Fibroblast of lung (primary cell): ENCODE results near the gene PRKAG2. TPM values are rescaled to one million over a fixed set of nuclear protein-coding genes. Genes with fewer than 3 reads are reported as not detected.

Experiments used
- DNase-seq, 2 donors: peaks; one replicate each; pipeline versions ENCODE4 v3.0.0 to v3.0.0-alpha.2; 2010; ENCODE audit warnings: low read depth in 2 of 2
- H2AFZ ChIP-seq: 2 replicates; pipeline ENCODE4 v1.5.1; 2012; ENCODE audit warnings: low read length, control low read depth, inconsistent platforms
- H3K27ac ChIP-seq: 2 replicates; pipeline ENCODE4 v1.5.1; 2011; ENCODE audit warnings: low read length, control low read depth; ENCODE audit not compliant: insufficient read depth
- H3K27me3 ChIP-seq: 2 replicates; pipeline ENCODE4 v1.5.1; 2011; ENCODE audit warnings: mild to moderate bottlenecking, low read length; ENCODE audit not compliant: control insufficient read depth, insufficient read depth
- H3K36me3 ChIP-seq: 2 replicates; pipeline ENCODE4 v1.5.1; 2011; ENCODE audit warnings: low read length; ENCODE audit not compliant: control insufficient read depth, insufficient read depth
- H3K4me1 ChIP-seq: 2 replicates; pipeline ENCODE4 v1.5.1; 2011; ENCODE audit warnings: low read length; ENCODE audit not compliant: control insufficient read depth, insufficient read depth; ENCODE audit errors: extremely low read depth
- H3K4me2 ChIP-seq: 2 replicates; pipeline ENCODE4 v1.5.1; 2011; ENCODE audit warnings: low read length, control low read depth; ENCODE audit not compliant: insufficient read depth; ENCODE audit errors: extremely low read depth
- H3K4me3 ChIP-seq, 4 experiments: fragments of 200-600 bp in 1 of 4; sonication (generic) in 1 of 4; replicated peaks in 1 of 4; 2 replicates each; pipeline ENCODE4 v1.5.1; 2011 to 2016; ENCODE audit warnings: low read length in 4 of 4, low read depth in 3 of 4, mild to moderate bottlenecking in 3 of 4, control low read depth in 2 of 4, inconsistent platforms in 1 of 4, mixed read lengths in 1 of 4; ENCODE audit not compliant: insufficient read depth in 1 of 4; ENCODE audit errors: control extremely low read depth in 1 of 4
- H3K79me2 ChIP-seq: 2 replicates; pipeline ENCODE4 v1.5.1; 2012; ENCODE audit warnings: mild to moderate bottlenecking, low read length, inconsistent platforms; ENCODE audit not compliant: control insufficient read depth, insufficient read depth
- H3K9ac ChIP-seq: 2 replicates; pipeline ENCODE4 v1.5.1; 2011; ENCODE audit warnings: mild to moderate bottlenecking, low read length, control low read depth; ENCODE audit not compliant: insufficient read depth
- H3K9me3 ChIP-seq: 2 replicates; pipeline ENCODE4 v1.5.1; 2012; ENCODE audit warnings: low read depth, low read length; ENCODE audit not compliant: control insufficient read depth, insufficient read depth
- H4K20me1 ChIP-seq: 2 replicates; pipeline ENCODE4 v1.5.1; 2011; ENCODE audit warnings: low read length; ENCODE audit not compliant: control insufficient read depth, insufficient read depth; ENCODE audit errors: extremely low read depth
- EZH2 ChIP-seq: IDR thresholded peaks from 2 replicates; pipeline ENCODE4 v1.5.1; 2012; ENCODE audit warnings: low read length, control low read depth, mild to moderate bottlenecking; ENCODE audit errors: missing control alignments
- polyA plus RNA-seq, 2 donors: library from polyadenylated mRNA; depleted of rRNA in 1 of 2; stranded (reverse) in 1 of 2; unstranded in 1 of 2; fragments of >200 nt; gene quantifications; 2 replicates each; pipeline ENCODE4 v1.2.1, GENCODE V29; 2011 to 2012; ENCODE audit warnings: missing spikeins in 1 of 2
- total RNA-seq: library from RNA; depleted of rRNA; stranded (reverse); fragments of >200 nt; gene quantifications from 2 replicates; pipeline ENCODE4 v1.2.1, GENCODE V29; 2014
- TF ChIP-seq, protein P1 (sequence below), 2 donors: IDR thresholded peaks in 1 of 2; conservative IDR thresholded peaks in 1 of 2; 1 replicate in 1 of 2; 2 replicates in 1 of 2; pipeline ENCODE4 v1.5.1; 2011 to 2012; ENCODE audit warnings: low read length in 2 of 2, control low read depth in 1 of 2, inconsistent platforms in 1 of 2, low read depth in 1 of 2, mild to moderate bottlenecking in 1 of 2

Gene PRKAG2
- total and polyA plus RNA-seq, 2 donors (not counting 1 experiment from before 2014, with no cell fraction given), result 11.9 to 56.7 TPM

DNA sequence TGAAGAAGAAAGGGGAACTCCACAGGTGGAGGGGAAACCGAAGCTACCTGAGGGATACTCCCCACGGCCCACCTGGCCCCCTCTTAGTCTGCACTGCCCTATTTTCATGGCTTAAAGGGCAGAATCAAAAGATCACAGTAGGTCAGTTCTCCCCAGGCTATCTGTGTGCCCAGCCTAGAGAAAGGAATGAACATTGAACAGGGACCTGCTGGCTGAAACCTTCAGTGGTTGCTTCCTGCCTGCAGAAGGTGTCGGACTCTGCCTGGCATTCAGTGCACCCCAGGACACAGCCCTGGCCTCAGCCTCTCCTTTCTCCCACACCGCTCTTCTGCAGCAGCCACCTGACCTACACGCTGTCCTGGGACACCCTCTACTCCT, 74.5 kb downstream of the PRKAG2 start:
- Histone ChIP-seq H3K79me2 (no peaks in the 10 kb centered on the region), H4K20me1 (no peaks in the 10 kb centered on the region), H3K27me3 (no peaks in the 10 kb centered on the region), H3K36me3 (no peaks in the 10 kb centered on the region), H3K27ac (no peak overlapping the region), H3K4me3 (no peak overlapping the region), H2AFZ (no peak overlapping the region), H3K4me2 (no peak overlapping the region), H3K4me1 (no peaks in the 10 kb centered on the region), H3K9me3 (no peaks in the 10 kb centered on the region), H3K9ac (no peak overlapping the region)
- DNase-seq, result no peak
- no peak for TF ChIP-seq EZH2
- TF ChIP-seq, protein P1, sequence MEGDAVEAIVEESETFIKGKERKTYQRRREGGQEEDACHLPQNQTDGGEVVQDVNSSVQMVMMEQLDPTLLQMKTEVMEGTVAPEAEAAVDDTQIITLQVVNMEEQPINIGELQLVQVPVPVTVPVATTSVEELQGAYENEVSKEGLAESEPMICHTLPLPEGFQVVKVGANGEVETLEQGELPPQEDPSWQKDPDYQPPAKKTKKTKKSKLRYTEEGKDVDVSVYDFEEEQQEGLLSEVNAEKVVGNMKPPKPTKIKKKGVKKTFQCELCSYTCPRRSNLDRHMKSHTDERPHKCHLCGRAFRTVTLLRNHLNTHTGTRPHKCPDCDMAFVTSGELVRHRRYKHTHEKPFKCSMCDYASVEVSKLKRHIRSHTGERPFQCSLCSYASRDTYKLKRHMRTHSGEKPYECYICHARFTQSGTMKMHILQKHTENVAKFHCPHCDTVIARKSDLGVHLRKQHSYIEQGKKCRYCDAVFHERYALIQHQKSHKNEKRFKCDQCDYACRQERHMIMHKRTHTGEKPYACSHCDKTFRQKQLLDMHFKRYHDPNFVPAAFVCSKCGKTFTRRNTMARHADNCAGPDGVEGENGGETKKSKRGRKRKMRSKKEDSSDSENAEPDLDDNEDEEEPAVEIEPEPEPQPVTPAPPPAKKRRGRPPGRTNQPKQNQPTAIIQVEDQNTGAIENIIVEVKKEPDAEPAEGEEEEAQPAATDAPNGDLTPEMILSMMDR (conservative IDR thresholded peaks at IDR 0.05 in 1 of 2, IDR thresholded peaks at IDR 0.05 in 1 of 2; ENCODE audit: low read depth in 1 of 2, low read length in 2 of 2), result no peak

DNA sequence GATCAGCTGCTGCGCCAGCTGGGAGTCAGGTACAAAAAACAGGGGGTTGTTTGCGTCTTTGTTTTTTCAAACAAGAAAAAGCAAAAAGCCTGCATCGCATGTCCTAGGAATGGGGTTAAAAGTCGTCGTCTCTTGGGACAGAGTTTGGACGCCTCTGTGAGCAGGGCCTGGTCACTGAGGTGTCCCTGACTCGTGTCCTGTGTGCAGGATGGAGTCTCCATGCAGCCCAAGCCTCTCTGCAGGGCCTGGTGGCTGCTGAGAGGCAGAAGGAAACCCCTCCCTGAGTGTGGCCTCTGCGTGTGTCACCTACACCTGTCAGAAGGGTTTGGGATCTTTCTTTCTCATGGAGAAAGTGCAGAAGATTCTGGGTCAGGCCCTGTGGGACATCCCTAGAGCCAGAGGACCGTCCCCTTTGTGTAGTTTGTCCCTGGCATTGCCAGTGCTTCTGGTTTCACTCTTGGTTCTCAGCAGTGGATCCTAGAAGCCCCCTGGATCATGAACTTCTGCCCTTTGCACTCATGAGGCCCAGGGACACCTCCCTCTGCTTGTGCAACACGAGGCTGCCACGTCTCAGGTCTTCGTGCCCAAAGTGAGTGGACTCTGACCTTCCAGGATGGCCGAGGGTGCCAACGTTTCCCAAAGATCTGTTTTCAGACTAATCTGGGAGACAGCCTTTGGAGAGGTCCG, 75.0 kb downstream of the PRKAG2 start:
- Histone ChIP-seq H3K27me3 (no peaks in the 10 kb centered on the region), H3K4me3 (no peak overlapping the region), H3K9ac (no peak overlapping the region), H2AFZ (no peak overlapping the region), H3K9me3 (no peaks in the 10 kb centered on the region), H3K79me2 (no peaks in the 10 kb centered on the region), H3K4me1 (no peaks in the 10 kb centered on the region), H3K27ac (no peak overlapping the region), H3K36me3 (no peaks in the 10 kb centered on the region), H3K4me2 (no peak overlapping the region), H4K20me1 (no peaks in the 10 kb centered on the region)
- DNase-seq, result no peak
- TF ChIP-seq, protein P1 (conservative IDR thresholded peaks at IDR 0.05 in 1 of 2, IDR thresholded peaks at IDR 0.05 in 1 of 2; ENCODE audit: low read depth in 1 of 2, low read length in 2 of 2), result no peak
- no peak for TF ChIP-seq EZH2

DNA sequence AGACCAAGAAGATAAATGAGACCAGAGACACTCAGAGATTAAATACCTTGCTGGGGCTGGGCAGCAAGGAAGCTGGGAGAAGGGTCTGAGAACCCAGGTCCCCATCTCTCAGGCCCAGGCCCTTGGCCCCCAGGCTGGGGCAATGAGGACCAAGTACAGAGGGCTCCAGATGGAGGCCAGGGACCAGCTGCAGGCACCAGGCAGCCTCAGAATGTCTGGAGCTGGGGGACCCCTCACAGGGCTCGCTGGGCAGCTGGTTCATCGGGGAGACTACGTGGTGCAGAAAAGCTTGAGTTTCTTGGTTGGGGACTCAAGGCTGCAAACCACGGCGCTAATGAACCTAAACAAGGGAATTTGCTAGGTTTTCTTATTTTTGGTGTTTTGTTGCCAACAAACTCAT, 75.6 kb downstream of the PRKAG2 start:
- no peaks in the 10 kb centered on the region for H3K27me3 ChIP-seq
- no peak overlapping the region for H3K9ac ChIP-seq
- no peaks in the 10 kb centered on the region for H3K36me3 ChIP-seq
- no peaks in the 10 kb centered on the region for H3K4me1 ChIP-seq
- H4K20me1 ChIP-seq, result no peaks in the 10 kb centered on the region
- H3K79me2 ChIP-seq, result no peaks in the 10 kb centered on the region
- H3K4me2 ChIP-seq, result no peak overlapping the region
- H3K9me3 ChIP-seq, result no peaks in the 10 kb centered on the region
- DNase-seq, result no peak
- TF ChIP-seq, protein P1 (conservative IDR thresholded peaks at IDR 0.05 in 1 of 2, IDR thresholded peaks at IDR 0.05 in 1 of 2; ENCODE audit: low read depth in 1 of 2, low read length in 2 of 2), result no peak
- TF ChIP-seq EZH2, result no peak
- no peak overlapping the region for H3K27ac ChIP-seq
- no peak overlapping the region for H2AFZ ChIP-seq
- no peak overlapping the region for H3K4me3 ChIP-seq
